HCT116 (cell line): ENCODE measurements around the gene THAP3. TPM values are rescaled to one million over a fixed set of nuclear protein-coding genes. Genes with fewer than 3 reads are reported as not detected.
A peak's percentile ranks its signal among the peaks of the same experiment; 100 is the strongest.

ENCODE experiments used
- ATAC-seq: fragments of 200-7000 bp; cut with Tn5 transposase; 2 replicates; pipeline ENCODE4 v1.9.1; 2020; ENCODE audit warnings: mild to moderate bottlenecking, moderate library complexity
- BruUV-seq: library from RNA; stranded (reverse); fragments of 400-500 nt; replicated peaks from 2 replicates; lab custom pipeline; 2021; lab: Mats Ljungman, UMichigan
- CTCF ChIA-PET: fragments of 300-600 bp; sonication (Branson Sonifier 250); formaldehyde crosslinking; loops from one replicate; lab custom pipeline; 2021; ENCODE audit warnings: antibody characterized with exemption; lab: Charles Lee
- POLR2A ChIA-PET: fragments of 300-600, 350-600 bp; sonication (Branson Sonifier 250); formaldehyde crosslinking; loops from one replicate; lab custom pipeline; 2021; ENCODE audit warnings: antibody characterized with exemption; lab: Charles Lee
- RAD21 ChIA-PET, 2 experiments: fragments of 300-600 bp; sonication (Branson Sonifier 250); formaldehyde crosslinking; loops; one replicate each; lab custom pipeline; 2023; ENCODE audit warnings: low total read pairs in 2 of 2; ENCODE audit not compliant: uncharacterized antibody in 2 of 2, unreplicated experiment in 2 of 2, low non-redundant PET in 1 of 2; lab: Charles Lee
- DNase-seq: peaks from one replicate; pipeline ENCODE4 v3.0.0-alpha.2; 2010; ENCODE audit warnings: low read depth, low spot score
- H2AFZ ChIP-seq: fragments of 200-600 bp; shearing (Covaris generic), sonication (generic); 2 replicates; pipeline ENCODE4 v1.6.1; 2017; ENCODE audit warnings: low read depth, mixed run types, mixed read lengths, antibody characterized with exemption, low read length; ENCODE audit not compliant: poor library complexity, severe bottlenecking
- H3K27ac ChIP-seq: 2 replicates; pipeline ENCODE4 v1.5.1; 2012; ENCODE audit warnings: low read depth, low read length
- H3K27me3 ChIP-seq: fragments of 200-600 bp; sonication (generic); 2 replicates; pipeline ENCODE4 v1.6.1; 2016; ENCODE audit warnings: mixed run types, low read length, mixed read lengths; ENCODE audit not compliant: insufficient read depth
- H3K36me3 ChIP-seq, 2 experiments: fragments of 200-500 bp in 1 of 2; fragments of 200-600 bp in 1 of 2; sonication (Bioruptor generic) in 1 of 2; sonication (generic) in 1 of 2; 2 replicates each; pipeline versions ENCODE4 v1.5.1 to v1.6.1; 2014 to 2016; ENCODE audit warnings: low read length in 2 of 2, inconsistent platforms in 1 of 2, mixed read lengths in 1 of 2, mixed run types in 1 of 2; ENCODE audit not compliant: insufficient read depth in 2 of 2, control insufficient read depth in 1 of 2
- H3K4me1 ChIP-seq, 2 experiments: fragments of 200-600 bp in 1 of 2; sonication (generic) in 1 of 2; 2 replicates each; pipeline versions ENCODE4 v1.5.1 to v1.6.1; 2012 to 2017; ENCODE audit warnings: low read length in 2 of 2, inconsistent platforms in 1 of 2, mild to moderate bottlenecking in 1 of 2, mixed read lengths in 1 of 2, mixed run types in 1 of 2, moderate library complexity in 1 of 2; ENCODE audit not compliant: insufficient read depth in 2 of 2, control insufficient read depth in 1 of 2
- H3K4me2 ChIP-seq: fragments of 200-600 bp; sonication (generic); 2 replicates; pipeline ENCODE4 v1.6.1; 2017; ENCODE audit warnings: mixed run types, low read length, mixed read lengths
- H3K4me3 ChIP-seq, 2 experiments: fragments of 200-600 bp in 1 of 2; sonication (generic) in 1 of 2; replicated peaks in 1 of 2; 2 replicates each; pipeline ENCODE4 v1.5.1; 2011 to 2016; ENCODE audit warnings: low read length in 2 of 2, control low read depth in 1 of 2, low read depth in 1 of 2, mild to moderate bottlenecking in 1 of 2, mixed read lengths in 1 of 2, mixed run types in 1 of 2
- H3K79me2 ChIP-seq: fragments of 200-600 bp; sonication (generic); 2 replicates; pipeline ENCODE4 v1.6.1; 2017; ENCODE audit warnings: mild to moderate bottlenecking, mixed run types, low read length, moderate library complexity, mixed read lengths; ENCODE audit not compliant: insufficient read depth
- H3K9ac ChIP-seq: fragments of 200-600 bp; sonication (generic); 2 replicates; pipeline ENCODE4 v1.6.1; 2016; ENCODE audit warnings: low read length, mixed read lengths
- H3K9me2 ChIP-seq: fragments of 200-600 bp; sonication (generic), shearing (Covaris generic); 2 replicates; pipeline ENCODE4 v1.6.1; 2017; ENCODE audit warnings: mixed run types, mild to moderate bottlenecking, moderate library complexity; ENCODE audit not compliant: insufficient read depth
- H3K9me3 ChIP-seq, 2 experiments: fragments of 200-500 bp in 1 of 2; fragments of 200-600 bp in 1 of 2; sonication (Bioruptor generic) in 1 of 2; sonication (generic) in 1 of 2; 2 replicates each; pipeline ENCODE4 v1.6.1; 2014 to 2017; ENCODE audit warnings: low read length in 2 of 2, mixed read lengths in 2 of 2, inconsistent platforms in 1 of 2, low read depth in 1 of 2, mild to moderate bottlenecking in 1 of 2, mixed run types in 1 of 2, moderate library complexity in 1 of 2; ENCODE audit not compliant: control insufficient read depth in 1 of 2, insufficient read depth in 1 of 2
- H4K20me1 ChIP-seq: fragments of 200-600 bp; sonication (generic), shearing (Covaris generic); 2 replicates; pipeline ENCODE4 v1.6.1; 2017; ENCODE audit warnings: mixed run types, mild to moderate bottlenecking, moderate library complexity; ENCODE audit not compliant: insufficient read depth
- CEBPB ChIP-seq: IDR thresholded peaks from 2 replicates; pipeline ENCODE4 v1.6.1; 2012; ENCODE audit warnings: low read depth
- ELF1 ChIP-seq: IDR thresholded peaks from 2 replicates; pipeline ENCODE4 v1.6.1; 2012; ENCODE audit warnings: low read depth, borderline replicate concordance
- JUND ChIP-seq: IDR thresholded peaks from 2 replicates; pipeline ENCODE4 v1.6.1; 2012
- POLR2AphosphoS5 ChIP-seq: IDR thresholded peaks from 2 replicates; pipeline ENCODE4 v1.6.1; 2011; ENCODE audit warnings: mild to moderate bottlenecking, low read depth, low read length, moderate library complexity
- TCF7L2 ChIP-seq: IDR thresholded peaks from 2 replicates; pipeline ENCODE4 v1.7.0; 2011; ENCODE audit warnings: borderline replicate concordance, inconsistent platforms; ENCODE audit not compliant: insufficient read depth, insufficient read length; ENCODE audit errors: extremely low read depth
- ZFX ChIP-seq: fragments of 450-650 bp; IDR thresholded peaks from 2 replicates; pipeline ENCODE4 v1.6.1; 2017
- intact Hi-C: fragments of 100-400 bp; cut with micrococcal nuclease; formaldehyde crosslinking; loops from 2 replicates; pipeline ENCODE4 v1.10.0; 2022
- total RNA-seq: library from RNA; stranded (reverse); gene quantifications from one replicate; pipeline ENCODE4 v1.2.1, GENCODE V29; 2021; ENCODE audit not compliant: unreplicated experiment
- TF ChIP-seq, protein P1 (sequence below), 3 experiments: fragments of 200-600 bp in 1 of 3; sonication (generic) in 1 of 3; IDR thresholded peaks in 2 of 3; conservative IDR thresholded peaks in 1 of 3; 2 replicates each; pipeline ENCODE4 v1.5.1; 2012 to 2017; ENCODE audit warnings: low read depth in 2 of 3, low read length in 2 of 3, antibody characterized with exemption in 1 of 3, borderline replicate concordance in 1 of 3, control low read depth in 1 of 3, mild to moderate bottlenecking in 1 of 3, mixed read lengths in 1 of 3, mixed run types in 1 of 3, moderate library complexity in 1 of 3; ENCODE audit not compliant: insufficient read depth in 1 of 3

The THAP3 gene
- total RNA-seq, 1 experiment from 2014 or later = 23.1 TPM

DNA sequence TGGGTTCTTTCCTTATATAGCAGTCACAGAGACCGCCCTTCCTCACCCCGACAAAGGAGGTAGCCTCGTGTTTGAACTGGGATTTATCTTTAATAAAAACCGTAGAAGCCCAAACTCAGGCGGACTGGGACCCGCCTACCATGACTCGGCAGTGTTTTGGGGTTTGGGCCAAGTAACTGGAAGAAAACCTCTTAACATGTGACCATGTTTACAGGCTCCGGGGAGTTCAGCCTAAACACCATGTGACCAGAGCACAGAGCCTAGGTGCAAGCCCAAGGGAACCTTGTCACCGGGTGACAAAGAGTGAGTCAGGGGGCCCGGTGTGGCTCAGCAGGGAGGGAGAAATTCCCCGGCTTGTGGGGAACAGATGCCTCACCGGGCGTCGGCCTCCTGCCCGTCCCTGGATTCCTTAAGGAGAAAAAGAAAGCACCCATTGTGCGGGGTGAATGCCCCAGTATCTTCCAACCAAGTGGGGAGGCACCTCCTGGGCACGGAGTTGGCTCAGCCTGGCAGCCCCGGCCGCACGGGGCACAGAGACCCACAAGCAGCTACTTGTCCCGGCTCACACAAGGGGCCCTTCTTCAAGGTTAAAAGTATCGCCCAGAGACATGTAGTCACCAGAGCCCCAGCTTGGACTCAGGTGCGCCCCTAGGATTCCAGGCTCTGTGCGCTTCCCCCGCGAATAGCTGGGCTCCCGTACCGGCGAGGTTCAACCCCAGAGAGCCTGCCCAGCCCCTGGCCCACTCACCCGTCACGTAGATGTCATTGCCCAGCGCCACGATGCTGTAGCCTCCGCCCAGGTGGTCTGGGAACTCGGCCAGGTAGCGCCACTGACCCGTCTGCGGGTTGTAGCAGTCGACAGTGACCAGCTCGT is 23.4 kb upstream of the THAP3 start (continued):
- TF ChIP-seq, protein P1, sequence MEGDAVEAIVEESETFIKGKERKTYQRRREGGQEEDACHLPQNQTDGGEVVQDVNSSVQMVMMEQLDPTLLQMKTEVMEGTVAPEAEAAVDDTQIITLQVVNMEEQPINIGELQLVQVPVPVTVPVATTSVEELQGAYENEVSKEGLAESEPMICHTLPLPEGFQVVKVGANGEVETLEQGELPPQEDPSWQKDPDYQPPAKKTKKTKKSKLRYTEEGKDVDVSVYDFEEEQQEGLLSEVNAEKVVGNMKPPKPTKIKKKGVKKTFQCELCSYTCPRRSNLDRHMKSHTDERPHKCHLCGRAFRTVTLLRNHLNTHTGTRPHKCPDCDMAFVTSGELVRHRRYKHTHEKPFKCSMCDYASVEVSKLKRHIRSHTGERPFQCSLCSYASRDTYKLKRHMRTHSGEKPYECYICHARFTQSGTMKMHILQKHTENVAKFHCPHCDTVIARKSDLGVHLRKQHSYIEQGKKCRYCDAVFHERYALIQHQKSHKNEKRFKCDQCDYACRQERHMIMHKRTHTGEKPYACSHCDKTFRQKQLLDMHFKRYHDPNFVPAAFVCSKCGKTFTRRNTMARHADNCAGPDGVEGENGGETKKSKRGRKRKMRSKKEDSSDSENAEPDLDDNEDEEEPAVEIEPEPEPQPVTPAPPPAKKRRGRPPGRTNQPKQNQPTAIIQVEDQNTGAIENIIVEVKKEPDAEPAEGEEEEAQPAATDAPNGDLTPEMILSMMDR (IDR thresholded peaks at IDR 0.05 in 2 of 3, conservative IDR thresholded peaks at IDR 0.05 in 1 of 3; ENCODE audit: borderline replicate concordance in 1 of 3, insufficient read depth in 1 of 3, low read depth in 2 of 3, low read length in 2 of 3) = no peak
- no peak for TF ChIP-seq CEBPB
- TF ChIP-seq, all 23 proteins: peak for 0

DNA sequence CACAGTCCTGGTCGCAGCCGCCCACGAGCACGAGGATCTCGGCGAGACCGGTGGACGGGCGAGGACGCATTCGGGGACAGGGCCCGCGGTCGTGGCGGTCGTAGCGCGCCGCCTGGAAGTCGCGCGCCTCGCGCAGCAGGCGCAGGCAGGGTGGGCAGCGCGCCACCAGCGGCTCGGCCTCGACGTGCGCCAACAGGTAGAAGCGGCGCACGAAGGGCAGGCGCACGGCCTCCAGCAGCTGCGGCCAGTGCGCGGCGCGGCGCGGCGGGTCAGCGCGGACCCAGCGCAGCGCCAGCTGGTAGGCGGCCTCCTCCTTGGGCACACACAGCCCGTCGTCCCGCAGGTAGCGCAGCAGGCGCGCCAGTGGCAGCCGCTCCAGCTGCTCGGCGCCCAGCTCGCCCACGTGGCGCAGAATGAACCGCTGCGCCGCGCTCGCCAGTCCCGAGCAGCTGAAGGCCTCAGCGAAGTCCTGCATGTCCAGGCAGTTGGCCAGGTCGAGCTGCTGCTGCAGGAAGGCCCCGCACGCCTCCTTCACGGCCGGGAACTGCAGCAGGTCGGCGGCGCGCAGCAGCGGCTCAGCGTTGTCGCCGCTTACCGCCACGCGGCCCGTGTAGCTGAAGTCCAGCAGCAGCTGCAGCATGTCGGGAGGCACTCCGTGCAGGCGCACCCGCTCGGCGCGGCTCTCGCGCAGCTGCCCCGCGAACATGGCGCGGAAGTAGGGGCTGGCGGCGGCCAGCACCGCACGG is 22.6 kb upstream of the THAP3 start:
- H3K27me3 ChIP-seq = no peaks in the 10 kb centered on the region
- H3K9me2 ChIP-seq = no peaks in the 10 kb centered on the region
- POLR2A ChIA-PET = interaction anchor here (0.7 to 1.6 kb wide), 5 partner anchors 11 to 29 kb away, joined by 3 to 10 read pairs (median 4); partner anchors contain the start of genes THAP3 and ZBTB48
- H3K27ac ChIP-seq = peak overlapping the region; percentile 95
- TF ChIP-seq JUND = no peak
- TF ChIP-seq TCF7L2 = peak; percentile 15
- no peak for TF ChIP-seq ELF1
- TF ChIP-seq CEBPB = no peak
- peak; percentile 78; the same call in 1 of the 2 replicates for TF ChIP-seq ZFX
- TF ChIP-seq POLR2AphosphoS5 = peak; percentile 24; the same call in 1 of the 2 replicates
- TF ChIP-seq, all 23 proteins: peak for 3
- ATAC-seq (peak; percentile 52), DNase-seq (no peak)
- CTCF ChIA-PET = interaction anchor here (0.9 kb wide), 1 partner anchor 112 kb away, joined by 4 read pairs; no protein-coding TSS in a partner anchor
- H3K4me2 ChIP-seq = peak overlapping the region; percentile 86
- peak overlapping the region; percentile 87 to 96 for H3K4me3 ChIP-seq
- RAD21 ChIA-PET = no interaction called here
- peaks cover 22 to 33% of the 10 kb centered on the region in 2 experiments for H3K4me1 ChIP-seq
- intact Hi-C loops = loop anchor here (2.0 kb wide), 1 partner anchor 47 kb away; the partner anchor contains the start of genes NOL9 and TAS1R1
- no TSS peak for BruUV-seq
- peaks cover 11 to 25% of the 10 kb centered on the region in 2 experiments; a peak in 3 of 4 replicates for H3K36me3 ChIP-seq
- peaks cover 55% of the 10 kb centered on the region for H3K79me2 ChIP-seq
- H2AFZ ChIP-seq = no peak overlapping the region
- peak overlapping the region; percentile 85 for H3K9ac ChIP-seq
- no peaks in the 10 kb centered on the region for H3K9me3 ChIP-seq
- H4K20me1 ChIP-seq = peaks cover 14% of the 10 kb centered on the region; the same call in 1 of the 2 replicates
